Neural progenitor cell (in vitro differentiated cells): ENCODE results near the gene SPDYE2B.
"Not testable (repeated sequence)": the region's sequence is repeated elsewhere in the genome, so short reads cannot be mapped to it uniquely, and the experiment has no call there.

ENCODE experiments used
- CTCF ChIP-seq: fragments of 200-600 bp; sonication (generic); IDR thresholded peaks from 2 replicates; pipeline ENCODE4 v1.5.1; 2017; ENCODE audit warnings: antibody characterized with exemption, mild to moderate bottlenecking
- EZH2 ChIP-seq: fragments of 200-600 bp; sonication (generic); IDR thresholded peaks from 2 replicates; pipeline ENCODE4 v1.6.1; 2017; ENCODE audit warnings: antibody characterized with exemption, mild to moderate bottlenecking, moderate library complexity

DNA sequence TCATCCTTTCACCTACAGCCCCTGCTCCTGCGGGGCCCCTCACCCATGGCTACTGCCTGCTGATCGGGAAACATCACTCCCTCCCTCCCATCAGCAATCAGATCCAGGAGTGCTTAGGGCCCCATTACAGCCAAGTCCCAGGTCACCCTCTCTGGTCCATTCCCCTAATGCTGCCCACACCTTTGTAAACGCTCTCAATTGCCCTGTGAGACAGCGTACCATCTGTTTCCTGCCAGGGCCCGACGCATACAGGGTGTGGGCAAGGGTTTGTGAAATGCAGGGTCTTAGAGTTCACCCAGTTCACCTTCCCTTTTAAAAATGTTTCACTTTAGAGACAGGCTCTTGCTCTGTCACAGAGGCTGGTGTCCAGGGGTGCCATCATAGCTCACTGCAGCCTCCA, 15.8 kb upstream of the SPDYE2B start:
- TF ChIP-seq CTCF, EZH2: not testable (repeated sequence)
